Right lobe of liver (tissue), 6 donors: ENCODE measurements around the gene ULBP2. TPM values are rescaled to one million over a fixed set of nuclear protein-coding genes. Genes with fewer than 3 reads are reported as not detected.
A peak's percentile ranks its signal among the peaks of the same experiment; 100 is the strongest.

Source experiments
- ATAC-seq, 4 donors: fragments of 200-7000 bp; cut with Tn5 transposase; one replicate each; pipeline ENCODE4 v1.9.1; 2020; ENCODE audit warnings: mild to moderate bottlenecking in 4 of 4, moderate library complexity in 4 of 4
- DNase-seq, 3 donors: peaks; one replicate each; pipeline ENCODE4 v3.0.0-alpha.2; 2020
- H3K27ac ChIP-seq, 3 donors: fragments of 200-600 bp; one replicate each; pipeline ENCODE4 v1.8.0; 2022
- H3K27me3 ChIP-seq, 2 donors: fragments of 200-600 bp; one replicate each; pipeline ENCODE4 v1.8.0; 2022
- H3K36me3 ChIP-seq, 4 donors: fragments of 200-600 bp; sonication (generic) in 1 of 4; one replicate each; pipeline versions ENCODE4 v1.5.1 to v1.8.0; 2017 to 2022; ENCODE audit warnings: control low read depth in 1 of 4
- H3K4me1 ChIP-seq, 4 donors: fragments of 200-600 bp; sonication (generic) in 1 of 4; one replicate each; pipeline versions ENCODE4 v1.5.1 to v1.8.0; 2017 to 2022; ENCODE audit warnings: control low read depth in 1 of 4
- H3K4me3 ChIP-seq, 3 donors: fragments of 200-600 bp; one replicate each; pipeline ENCODE4 v1.8.0; 2022
- H3K9me3 ChIP-seq, 4 donors: fragments of 200-600 bp; sonication (generic) in 1 of 4; one replicate each; pipeline versions ENCODE4 v1.5.1 to v1.8.0; 2017 to 2022; ENCODE audit warnings: control low read depth in 1 of 4
- CTCF ChIP-seq, 4 donors: fragments of 200-600 bp in 3 of 4; fragments of 450-650 bp in 1 of 4; IDR thresholded peaks; one replicate each; pipeline versions ENCODE4 v1.5.1 to v1.8.0; 2016 to 2022; ENCODE audit warnings: antibody characterized with exemption in 4 of 4, mild to moderate bottlenecking in 2 of 4
- POLR2A ChIP-seq: fragments of 450-650 bp; IDR thresholded peaks from one replicate; pipeline ENCODE4 v1.6.1; 2017; ENCODE audit warnings: antibody characterized with exemption, mild to moderate bottlenecking
- WGBS: methylation state at CpG from one replicate; pipeline ENCODE4 v1.1.6; 2018; ENCODE audit warnings: low coverage, low lambda C conversion rate; ENCODE audit not compliant: insufficient coverage; ENCODE audit errors: missing lambda C conversion rate; 5-methylcytosine and 5-hydroxymethylcytosine counted together
- intact Hi-C, 2 donors: fragments of 100-400 bp; cut with DNase I; formaldehyde crosslinking; loops; one replicate each; pipeline versions ENCODE4 v1.11.2 to v1.14.1; 2022
- total RNA-seq, 6 experiments: library from RNA; depleted of rRNA in 2 of 6; stranded (reverse); fragments of >200 nt in 2 of 6; fragmentation: NEBNext Ultra II Directional in 3 of 6; extraction: Animal tissue kit (Norgen Biotek cat#: 25700) in 3 of 6; gene quantifications; one replicate each; pipeline versions ENCODE4 v1.1.0 to v1.2.4, GENCODE V29; 2016 to 2023
- donor health status: DM: no; HTN: yes; CAD: no.
- donor health status: DM: no; HTN: no; CAD: no.
- donor health status: DM: no; HTN: no; CAD: no.
- donor health status: DM: no; HTN: yes; CAD: no.
- donor health status: DM: no; HTN: yes; CAD: no.

ULBP2 gene
- total RNA-seq, 6 experiments from 2014 or later, result 0.20 to 1.1 (median 0.26) TPM

- intact Hi-C loops, result loop anchor here in 1 of 2 donors (5.0 kb wide), 1 partner anchor 85 kb away; no protein-coding TSS in a partner anchor
- DNase-seq (peak; percentile 89 to 92 (median 91)), ATAC-seq (peak; percentile 87 to 89 (median 88))
- peaks cover 0 to 5% (median 0%) of the 10 kb centered on the region in 4 donors for H3K4me1 ChIP-seq
- no peaks in the 10 kb centered on the region for H3K27me3 ChIP-seq
- 1% methylated on average over 16 of the region's 40 CpGs for WGBS
- H3K4me3 ChIP-seq, result peak within 1 kb of the TSS; percentile 23 to 50 (median 44)
- no peak within 1 kb of the TSS for H3K27ac ChIP-seq
- no peaks in the 10 kb centered on the region for H3K36me3 ChIP-seq
- H3K9me3 ChIP-seq, result no peaks in the 10 kb centered on the region
- TF ChIP-seq CTCF (IDR thresholded peaks at IDR 0.05), result no peak
Measured at GRCh38 chr6:149922642-149923326, 19.0 kb upstream of the ULBP2 start, which contains the start of gene RAET1G. RAET1G (minus strand) TSS chr6:149923121; CDS start chr6:149923010, 111 bp downstream.

GRCh38 chr6:149923327-149923986 is 18.4 kb upstream of the ULBP2 start:
- ATAC-seq (no peak), DNase-seq (no peak)
- no peaks in the 10 kb centered on the region for H3K27me3 ChIP-seq
- H3K36me3 ChIP-seq, result no peaks in the 10 kb centered on the region
- WGBS, result 30% methylated on average over 33 of the region's 33 CpGs
- peak overlapping the region; percentile 23 to 50 (median 44) for H3K4me3 ChIP-seq
- H3K9me3 ChIP-seq, result no peaks in the 10 kb centered on the region
- intact Hi-C loops, result loop anchor here in 1 of 2 donors (5.0 kb wide), 1 partner anchor 86 kb away; no protein-coding TSS in a partner anchor
- TF ChIP-seq POLR2A (no peak), CTCF (IDR thresholded peaks at IDR 0.05) (no peak)
- H3K4me1 ChIP-seq, result peaks cover 0 to 5% (median 0%) of the 10 kb centered on the region in 4 donors
- no peak overlapping the region for H3K27ac ChIP-seq

- H3K9me3 ChIP-seq, result no peaks in the 10 kb centered on the region
- no peak overlapping the region for H3K4me3 ChIP-seq
- ATAC-seq (no peak), DNase-seq (no peak)
- H3K27me3 ChIP-seq, result peaks cover 0 to 4% of the 10 kb centered on the region in 2 donors
- WGBS, result 96% methylated on average over 5 of the region's 9 CpGs
- H3K27ac ChIP-seq, result no peak overlapping the region
- H3K36me3 ChIP-seq, result no peaks in the 10 kb centered on the region
- TF ChIP-seq CTCF (IDR thresholded peaks at IDR 0.05), result no peak
- TF ChIP-seq POLR2A, result no peak
- H3K4me1 ChIP-seq, result peaks cover 0 to 5% (median 0%) of the 10 kb centered on the region in 4 donors
- intact Hi-C loops, result loop anchor here in 1 of 2 donors (5.0 kb wide), 1 partner anchor 87 kb away; no protein-coding TSS in a partner anchor
Measured at GRCh38 chr6:149924206-149924932, 17.4 kb upstream of the ULBP2 start.

- no peak for TF ChIP-seq CTCF (IDR thresholded peaks at IDR 0.05)
- no peak for TF ChIP-seq POLR2A
- intact Hi-C loops, result loop anchor here (5.0 kb wide), 2 partner anchors 83 to 88 kb away; no protein-coding TSS in a partner anchor
- Histone ChIP-seq H3K4me3 (no peak overlapping the region), H3K36me3 (no peaks in the 10 kb centered on the region), H3K27ac (no peak overlapping the region), H3K4me1 (peaks cover 0 to 5% (median 0%) of the 10 kb centered on the region in 4 donors), H3K27me3 (peaks cover 0 to 4% of the 10 kb centered on the region in 2 donors), H3K9me3 (no peaks in the 10 kb centered on the region)
- ATAC-seq (no peak), DNase-seq (no peak)
- 48% methylated on average over 3 of the region's 4 CpGs for WGBS
Measured at GRCh38 chr6:149924933-149925252, 16.9 kb upstream of the ULBP2 start.
